Measurements from ENCODE around the gene USP15.

DNA sequence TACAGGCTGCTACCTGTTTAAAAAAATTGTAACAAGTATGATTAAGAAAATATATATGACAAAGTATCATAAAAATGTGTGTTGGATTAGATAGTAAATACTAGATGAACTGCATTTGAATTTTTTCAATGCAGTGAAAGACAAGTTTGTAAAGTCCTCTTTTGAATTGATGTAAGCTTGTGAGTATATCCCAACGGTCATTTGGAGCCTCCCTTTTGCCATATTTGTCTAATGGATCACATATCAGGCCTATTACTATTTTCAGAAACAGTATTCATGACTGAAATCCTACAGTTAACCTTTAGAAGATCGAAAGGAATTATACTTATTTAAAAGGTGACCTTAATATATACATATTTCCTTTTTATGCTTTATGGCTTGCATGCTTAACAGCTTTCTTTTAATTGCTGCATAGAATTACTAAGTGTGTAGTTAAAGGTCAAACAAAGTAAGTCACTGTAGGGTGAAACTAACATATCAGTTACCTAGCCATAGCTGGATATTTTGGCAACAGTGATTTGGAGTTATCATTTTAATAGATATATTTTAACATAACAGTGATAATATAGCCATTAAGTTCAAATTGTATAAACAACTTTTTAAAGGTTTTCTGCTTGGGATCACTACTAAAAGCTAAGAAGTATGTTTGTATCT, 53.6 kb downstream of the USP15 start:
- no peak for TF ChIP-seq CTCF (IDR thresholded peaks at IDR 0.05; ENCODE audit: low read depth, low read length)
- TF ChIP-seq EZH2phosphoT487 (IDR thresholded peaks at IDR 0.05; ENCODE audit: low read depth), result no peak

Data from OCI-LY3 (cell line).